ENCODE measurements around the gene SNTG2.

The SNTG2 gene

GRCh38 chr2:1294900-1295299 lies 344.3 kb downstream of the SNTG2 start:
- Histone ChIP-seq H3K27me3 (ENCODE audit: control insufficient read depth in 3 of 3, insufficient read depth in 3 of 3, low read depth in 1 of 3, low read length in 3 of 3) (no peaks in the 10 kb centered on the region), H2BK15ac (ENCODE audit: low read length) (no peak overlapping the region), H3K79me1 (ENCODE audit: low read depth, low read length) (no peaks in the 10 kb centered on the region), H2AK5ac (ENCODE audit: low read depth, low read length) (no peak overlapping the region), H2BK12ac (ENCODE audit: low read length) (no peak overlapping the region), H3K27ac (replicated peaks; ENCODE audit: low read length) (no peak overlapping the region), H2BK120ac (ENCODE audit: low read depth, low read length) (no peak overlapping the region), H3K23ac (ENCODE audit: low read depth, low read length, poor library complexity) (no peak overlapping the region), H3K4me2 (ENCODE audit: insufficient read depth, low read length, poor library complexity, severe bottlenecking) (no peak overlapping the region), H3K36me3 (replicated peaks in 1 of 2; ENCODE audit: control insufficient read depth in 2 of 2, insufficient read depth in 2 of 2, low read length in 2 of 2) (no peaks in the 10 kb centered on the region), H3K9ac (ENCODE audit: low read depth, low read length, poor library complexity) (no peak overlapping the region), H3K4me1 (ENCODE audit: control insufficient read depth in 2 of 2, insufficient read depth in 1 of 2, low read depth in 1 of 2, low read length in 2 of 2) (no peaks in the 10 kb centered on the region), H4K8ac (ENCODE audit: low read depth, low read length) (no peak overlapping the region), H3K14ac (ENCODE audit: low read length) (no peak overlapping the region), H3K4ac (ENCODE audit: low read length) (no peak overlapping the region), H2BK5ac (ENCODE audit: low read length) (no peak overlapping the region), H3K9me3 (replicated peaks in 1 of 2; ENCODE audit: control insufficient read depth in 2 of 2, insufficient read depth in 1 of 2, low read depth in 1 of 2, low read length in 2 of 2) (no peaks in the 10 kb centered on the region), H3K18ac (ENCODE audit: low read length) (peak overlapping the region; percentile 20), H3K4me3 (ENCODE audit: low read length in 2 of 2) (no peak overlapping the region), H2AFZ (ENCODE audit: low read length) (no peak overlapping the region), H4K91ac (ENCODE audit: low read depth, low read length, poor library complexity) (no peak overlapping the region)
- no CpG with 5 or more reads among the region's 13 CpGs for WGBS, 2 donors (ENCODE audit: extremely low coverage in 2 of 2, insufficient read length in 2 of 2, insufficient replicate concordance in 1 of 2)
- DNase-seq (ENCODE audit: low spot score), result no peak

DNA sequence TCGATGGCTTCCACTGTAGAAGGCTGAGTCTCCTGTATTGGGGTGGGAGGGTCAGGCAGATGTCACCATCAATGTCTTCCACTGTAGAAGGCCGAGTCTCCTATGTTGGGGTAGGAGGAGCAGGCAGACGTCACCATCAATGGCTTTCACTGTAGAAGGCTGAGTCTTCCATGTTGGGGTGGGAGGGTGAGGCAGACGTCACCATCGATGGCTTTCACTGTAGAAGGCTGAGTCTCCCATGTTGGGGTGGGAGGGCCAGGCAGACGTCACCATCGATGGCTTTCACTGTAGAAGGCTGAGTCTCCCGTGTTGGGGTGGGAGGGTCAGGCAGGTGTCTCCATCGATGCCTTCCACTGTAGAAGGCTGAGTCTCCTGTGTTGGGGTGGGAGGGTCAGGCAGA lies 345.1 kb downstream of the SNTG2 start:
- H2AFZ ChIP-seq (ENCODE audit: low read length), result no peak overlapping the region
- H2BK15ac ChIP-seq (ENCODE audit: low read length), result no peak overlapping the region
- no peak overlapping the region for H3K23ac ChIP-seq (ENCODE audit: low read depth, low read length, poor library complexity)
- H2AK5ac ChIP-seq (ENCODE audit: low read depth, low read length), result no peak overlapping the region
- DNase-seq (ENCODE audit: low spot score), result no peak
- no peak overlapping the region for H3K18ac ChIP-seq (ENCODE audit: low read length)
- H3K9me3 ChIP-seq (replicated peaks in 1 of 2; ENCODE audit: control insufficient read depth in 2 of 2, insufficient read depth in 1 of 2, low read depth in 1 of 2, low read length in 2 of 2), result no peaks in the 10 kb centered on the region
- no peak overlapping the region for H4K8ac ChIP-seq (ENCODE audit: low read depth, low read length)
- H4K91ac ChIP-seq (ENCODE audit: low read depth, low read length, poor library complexity), result no peak overlapping the region
- H2BK120ac ChIP-seq (ENCODE audit: low read depth, low read length), result no peak overlapping the region
- no peaks in the 10 kb centered on the region for H3K4me1 ChIP-seq (ENCODE audit: control insufficient read depth in 2 of 2, insufficient read depth in 1 of 2, low read depth in 1 of 2, low read length in 2 of 2)
- H2BK12ac ChIP-seq (ENCODE audit: low read length), result no peak overlapping the region
- H3K36me3 ChIP-seq (replicated peaks in 1 of 2; ENCODE audit: control insufficient read depth in 2 of 2, insufficient read depth in 2 of 2, low read length in 2 of 2), result no peaks in the 10 kb centered on the region
- no peaks in the 10 kb centered on the region for H3K79me1 ChIP-seq (ENCODE audit: low read depth, low read length)
- no peak overlapping the region for H3K4ac ChIP-seq (ENCODE audit: low read length)
- no peaks in the 10 kb centered on the region for H3K27me3 ChIP-seq (ENCODE audit: control insufficient read depth in 3 of 3, insufficient read depth in 3 of 3, low read depth in 1 of 3, low read length in 3 of 3)
- no peak overlapping the region for H3K14ac ChIP-seq (ENCODE audit: low read length)
- H3K9ac ChIP-seq (ENCODE audit: low read depth, low read length, poor library complexity), result peak overlapping the region; percentile 73
- no peak overlapping the region for H3K27ac ChIP-seq (replicated peaks; ENCODE audit: low read length)
- no CpG with 5 or more reads among the region's 9 CpGs for WGBS, 2 donors (ENCODE audit: extremely low coverage in 2 of 2, insufficient read length in 2 of 2, insufficient replicate concordance in 1 of 2)
- no peak overlapping the region for H2BK5ac ChIP-seq (ENCODE audit: low read length)
- no peak overlapping the region for H3K4me2 ChIP-seq (ENCODE audit: insufficient read depth, low read length, poor library complexity, severe bottlenecking)
- H3K4me3 ChIP-seq (ENCODE audit: low read length in 2 of 2), result no peak overlapping the region

GRCh38 chr2:1297372-1298159 lies 346.9 kb downstream of the SNTG2 start:
- no peak for DNase-seq (ENCODE audit: low spot score)
- Histone ChIP-seq H2AK5ac (ENCODE audit: low read depth, low read length) (no peak overlapping the region), H4K91ac (ENCODE audit: low read depth, low read length, poor library complexity) (no peak overlapping the region), H3K4me3 (ENCODE audit: low read length in 2 of 2) (no peak overlapping the region), H3K23ac (ENCODE audit: low read depth, low read length, poor library complexity) (peak overlapping the region; percentile 29), H3K36me3 (replicated peaks in 1 of 2; ENCODE audit: control insufficient read depth in 2 of 2, insufficient read depth in 2 of 2, low read length in 2 of 2) (no peaks in the 10 kb centered on the region), H3K27ac (replicated peaks; ENCODE audit: low read length) (no peak overlapping the region), H3K4me2 (ENCODE audit: insufficient read depth, low read length, poor library complexity, severe bottlenecking) (no peak overlapping the region), H3K14ac (ENCODE audit: low read length) (no peak overlapping the region), H2BK15ac (ENCODE audit: low read length) (no peak overlapping the region), H2BK120ac (ENCODE audit: low read depth, low read length) (no peak overlapping the region), H3K79me1 (ENCODE audit: low read depth, low read length) (no peaks in the 10 kb centered on the region), H2BK5ac (ENCODE audit: low read length) (no peak overlapping the region), H3K4ac (ENCODE audit: low read length) (no peak overlapping the region), H3K9me3 (replicated peaks in 1 of 2; ENCODE audit: control insufficient read depth in 2 of 2, insufficient read depth in 1 of 2, low read depth in 1 of 2, low read length in 2 of 2) (no peaks in the 10 kb centered on the region), H2AFZ (ENCODE audit: low read length) (no peak overlapping the region), H3K27me3 (ENCODE audit: control insufficient read depth in 3 of 3, insufficient read depth in 3 of 3, low read depth in 1 of 3, low read length in 3 of 3) (no peaks in the 10 kb centered on the region), H4K8ac (ENCODE audit: low read depth, low read length) (no peak overlapping the region), H2BK12ac (ENCODE audit: low read length) (no peak overlapping the region), H3K9ac (ENCODE audit: low read depth, low read length, poor library complexity) (no peak overlapping the region), H3K4me1 (ENCODE audit: control insufficient read depth in 2 of 2, insufficient read depth in 1 of 2, low read depth in 1 of 2, low read length in 2 of 2) (no peaks in the 10 kb centered on the region), H3K18ac (ENCODE audit: low read length) (peak overlapping the region; percentile 27)
- WGBS, 2 donors (ENCODE audit: extremely low coverage in 2 of 2, insufficient read length in 2 of 2, insufficient replicate concordance in 1 of 2), result no CpG with 5 or more reads among the region's 17 CpGs

DNA sequence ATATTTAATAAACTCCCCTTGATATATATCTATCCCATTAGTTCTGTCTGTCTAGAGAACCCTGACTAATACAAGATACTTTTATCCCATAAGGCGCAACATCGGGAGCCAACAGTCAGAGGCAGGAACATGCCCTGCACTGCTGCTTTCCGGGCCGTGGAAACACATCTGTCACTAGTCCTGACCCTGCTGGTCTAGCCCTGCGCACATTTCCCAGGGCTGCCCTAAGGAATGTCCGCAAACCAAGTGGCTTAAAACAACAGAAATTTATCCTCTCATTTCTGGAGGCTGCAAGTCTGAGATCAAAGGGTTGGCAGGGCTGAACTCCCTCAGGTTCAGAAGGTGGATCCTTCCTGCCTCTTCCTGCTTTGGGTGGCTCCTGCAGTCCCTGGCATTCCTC lies 348.4 kb downstream of the SNTG2 start:
- Histone ChIP-seq H4K91ac (ENCODE audit: low read depth, low read length, poor library complexity) (no peak overlapping the region), H2BK120ac (ENCODE audit: low read depth, low read length) (no peak overlapping the region), H3K4ac (ENCODE audit: low read length) (no peak overlapping the region), H3K36me3 (replicated peaks in 1 of 2; ENCODE audit: control insufficient read depth in 2 of 2, insufficient read depth in 2 of 2, low read length in 2 of 2) (no peaks in the 10 kb centered on the region), H3K14ac (ENCODE audit: low read length) (no peak overlapping the region), H3K79me1 (ENCODE audit: low read depth, low read length) (no peaks in the 10 kb centered on the region), H3K27ac (replicated peaks; ENCODE audit: low read length) (no peak overlapping the region), H3K9ac (ENCODE audit: low read depth, low read length, poor library complexity) (no peak overlapping the region), H3K4me2 (ENCODE audit: insufficient read depth, low read length, poor library complexity, severe bottlenecking) (no peak overlapping the region), H3K18ac (ENCODE audit: low read length) (no peak overlapping the region), H2BK5ac (ENCODE audit: low read length) (no peak overlapping the region), H2BK12ac (ENCODE audit: low read length) (no peak overlapping the region), H3K4me3 (ENCODE audit: low read length in 2 of 2) (no peak overlapping the region), H3K23ac (ENCODE audit: low read depth, low read length, poor library complexity) (no peak overlapping the region), H2AK5ac (ENCODE audit: low read depth, low read length) (no peak overlapping the region), H3K4me1 (ENCODE audit: control insufficient read depth in 2 of 2, insufficient read depth in 1 of 2, low read depth in 1 of 2, low read length in 2 of 2) (no peaks in the 10 kb centered on the region), H3K27me3 (ENCODE audit: control insufficient read depth in 3 of 3, insufficient read depth in 3 of 3, low read depth in 1 of 3, low read length in 3 of 3) (no peaks in the 10 kb centered on the region), H2BK15ac (ENCODE audit: low read length) (no peak overlapping the region), H3K9me3 (replicated peaks in 1 of 2; ENCODE audit: control insufficient read depth in 2 of 2, insufficient read depth in 1 of 2, low read depth in 1 of 2, low read length in 2 of 2) (no peaks in the 10 kb centered on the region), H4K8ac (ENCODE audit: low read depth, low read length) (no peak overlapping the region), H2AFZ (ENCODE audit: low read length) (no peak overlapping the region)
- DNase-seq (ENCODE audit: low spot score), result no peak
- no CpG with 5 or more reads among the region's 6 CpGs for WGBS, 2 donors (ENCODE audit: extremely low coverage in 2 of 2, insufficient read length in 2 of 2, insufficient replicate concordance in 1 of 2)
